KMS-11 (cell line): Measurements from ENCODE around the gene PLD3.

Experiments used
- H2AFZ ChIP-seq: fragments of 200-600 bp; sonication (generic); 2 replicates; pipeline ENCODE4 v1.6.1; 2016; ENCODE audit warnings: antibody characterized with exemption, mixed run types, low read depth
- H3K27ac ChIP-seq: fragments of 200-600 bp; sonication (generic); 2 replicates; pipeline ENCODE4 v1.6.1; 2016; ENCODE audit warnings: mild to moderate bottlenecking, mixed run types
- H3K27me3 ChIP-seq: fragments of 200-600 bp; sonication (generic); 2 replicates; pipeline ENCODE4 v1.6.1; 2017; ENCODE audit warnings: mild to moderate bottlenecking, low read depth, mixed run types, moderate library complexity; ENCODE audit not compliant: insufficient read depth
- H3K36me3 ChIP-seq: fragments of 200-600 bp; sonication (generic); 2 replicates; pipeline ENCODE4 v1.6.1; 2017; ENCODE audit warnings: mild to moderate bottlenecking, mixed run types; ENCODE audit not compliant: insufficient read depth
- H3K4me1 ChIP-seq: fragments of 200-600 bp; sonication (generic); 2 replicates; pipeline ENCODE4 v1.6.1; 2016; ENCODE audit warnings: mild to moderate bottlenecking, low read depth, mixed run types; ENCODE audit not compliant: poor library complexity, severe bottlenecking
- H3K4me2 ChIP-seq: fragments of 200-600 bp; sonication (generic); 2 replicates; pipeline ENCODE4 v1.7.0; 2016; ENCODE audit warnings: mild to moderate bottlenecking, mixed run types
- H3K4me3 ChIP-seq: fragments of 200-600 bp; sonication (generic); IDR thresholded peaks from 2 replicates; pipeline ENCODE4 v1.6.1; 2017; ENCODE audit warnings: low read depth, low read length, mixed read lengths; ENCODE audit not compliant: insufficient read depth
- H3K79me2 ChIP-seq: fragments of 200-600 bp; sonication (generic); 2 replicates; pipeline ENCODE4 v1.6.1; 2016; ENCODE audit warnings: low read depth, mixed run types; ENCODE audit not compliant: insufficient read depth
- H3K9ac ChIP-seq: fragments of 200-600 bp; sonication (generic); 2 replicates; pipeline ENCODE4 v1.6.1; 2016; ENCODE audit warnings: mild to moderate bottlenecking, mixed run types
- H4K20me1 ChIP-seq: fragments of 200-600 bp; sonication (generic); 2 replicates; pipeline ENCODE4 v1.6.1; 2016; ENCODE audit warnings: mild to moderate bottlenecking, mixed run types; ENCODE audit not compliant: insufficient read depth
- CTCF ChIP-seq: fragments of 200-600 bp; sonication (generic); conservative IDR thresholded peaks from 2 replicates; pipeline ENCODE4 v1.6.1; 2017; ENCODE audit warnings: low read depth, mild to moderate bottlenecking, antibody characterized with exemption, low read length, moderate library complexity, mixed read lengths

PLD3 gene

GRCh38 chr19:40322951-40323615 lies 25.4 kb upstream of the PLD3 start:
- no peaks in the 10 kb centered on the region for H3K4me1 ChIP-seq
- no peak overlapping the region for H2AFZ ChIP-seq
- peaks cover 6% of the 10 kb centered on the region; the same call in 1 of the 2 replicates for H3K36me3 ChIP-seq
- H3K27me3 ChIP-seq = no peaks in the 10 kb centered on the region
- TF ChIP-seq CTCF = no peak
- H4K20me1 ChIP-seq = no peaks in the 10 kb centered on the region
- no peak overlapping the region for H3K27ac ChIP-seq
- H3K4me2 ChIP-seq = no peak overlapping the region
- H3K79me2 ChIP-seq = no peaks in the 10 kb centered on the region
- no peak overlapping the region for H3K9ac ChIP-seq
- H3K4me3 ChIP-seq = no peak overlapping the region

GRCh38 chr19:40323705-40324104 lies 24.8 kb upstream of the PLD3 start:
- no peak overlapping the region for H3K9ac ChIP-seq
- TF ChIP-seq CTCF = no peak
- no peak overlapping the region for H3K4me2 ChIP-seq
- H2AFZ ChIP-seq = no peak overlapping the region
- H3K4me3 ChIP-seq = no peak overlapping the region
- peaks cover 6% of the 10 kb centered on the region; the same call in 1 of the 2 replicates for H3K36me3 ChIP-seq
- no peak overlapping the region for H3K27ac ChIP-seq
- H3K79me2 ChIP-seq = no peaks in the 10 kb centered on the region
- H4K20me1 ChIP-seq = no peaks in the 10 kb centered on the region
- no peaks in the 10 kb centered on the region for H3K4me1 ChIP-seq
- H3K27me3 ChIP-seq = no peaks in the 10 kb centered on the region

GRCh38 chr19:40326201-40326600 lies 22.3 kb upstream of the PLD3 start:
- Histone ChIP-seq H3K27me3 (no peaks in the 10 kb centered on the region), H2AFZ (no peak overlapping the region), H3K9ac (no peak overlapping the region), H3K36me3 (peaks cover 6% of the 10 kb centered on the region; the same call in 1 of the 2 replicates), H3K4me2 (no peak overlapping the region), H3K4me1 (no peaks in the 10 kb centered on the region), H3K4me3 (no peak overlapping the region), H4K20me1 (no peaks in the 10 kb centered on the region), H3K27ac (no peak overlapping the region), H3K79me2 (no peaks in the 10 kb centered on the region)
- no peak for TF ChIP-seq CTCF

- peaks cover 6% of the 10 kb centered on the region; the same call in 1 of the 2 replicates for H3K36me3 ChIP-seq
- H3K27me3 ChIP-seq = no peaks in the 10 kb centered on the region
- TF ChIP-seq CTCF = no peak
- no peak overlapping the region for H3K4me3 ChIP-seq
- H3K79me2 ChIP-seq = no peaks in the 10 kb centered on the region
- no peaks in the 10 kb centered on the region for H4K20me1 ChIP-seq
- H3K9ac ChIP-seq = no peak overlapping the region
- H3K4me2 ChIP-seq = no peak overlapping the region
- no peak overlapping the region for H2AFZ ChIP-seq
- H3K4me1 ChIP-seq = peaks cover 3% of the 10 kb centered on the region
- no peak overlapping the region for H3K27ac ChIP-seq
Measured at GRCh38 chr19:40331052-40331451, 17.4 kb upstream of the PLD3 start.
